Muscle layer of colon (tissue), 2 donors: ENCODE results near the gene PSMB7.

ENCODE experiments used
- H3K27ac ChIP-seq: one replicate; pipeline ENCODE4 v1.7.0; 2013; ENCODE audit warnings: low read depth, mild to moderate bottlenecking, low read length, moderate library complexity
- H3K27me3 ChIP-seq, 2 donors: one replicate each; pipeline ENCODE4 v1.7.0; 2013; ENCODE audit warnings: low read length in 2 of 2, mild to moderate bottlenecking in 2 of 2; ENCODE audit not compliant: insufficient read depth in 2 of 2, control insufficient read depth in 1 of 2
- H3K36me3 ChIP-seq: one replicate; pipeline ENCODE4 v1.7.0; 2013; ENCODE audit warnings: mild to moderate bottlenecking, low read length; ENCODE audit not compliant: insufficient read depth
- H3K4me1 ChIP-seq: one replicate; pipeline ENCODE4 v1.7.0; 2013; ENCODE audit warnings: mild to moderate bottlenecking, low read length; ENCODE audit not compliant: insufficient read depth
- H3K4me3 ChIP-seq, 2 donors: one replicate each; pipeline ENCODE4 v1.7.0; 2013; ENCODE audit warnings: low read length in 2 of 2, low read depth in 1 of 2, mild to moderate bottlenecking in 1 of 2, moderate library complexity in 1 of 2
- H3K9ac ChIP-seq: one replicate; pipeline ENCODE4 v1.7.0; 2013; ENCODE audit warnings: low read length
- H3K9me3 ChIP-seq: one replicate; pipeline ENCODE4 v1.7.0; 2013; ENCODE audit warnings: mild to moderate bottlenecking, low read length
- donor health status: abdominal sarcoma.
- donor health status: Adenocarcinoma of cecum.

The PSMB7 gene

DNA sequence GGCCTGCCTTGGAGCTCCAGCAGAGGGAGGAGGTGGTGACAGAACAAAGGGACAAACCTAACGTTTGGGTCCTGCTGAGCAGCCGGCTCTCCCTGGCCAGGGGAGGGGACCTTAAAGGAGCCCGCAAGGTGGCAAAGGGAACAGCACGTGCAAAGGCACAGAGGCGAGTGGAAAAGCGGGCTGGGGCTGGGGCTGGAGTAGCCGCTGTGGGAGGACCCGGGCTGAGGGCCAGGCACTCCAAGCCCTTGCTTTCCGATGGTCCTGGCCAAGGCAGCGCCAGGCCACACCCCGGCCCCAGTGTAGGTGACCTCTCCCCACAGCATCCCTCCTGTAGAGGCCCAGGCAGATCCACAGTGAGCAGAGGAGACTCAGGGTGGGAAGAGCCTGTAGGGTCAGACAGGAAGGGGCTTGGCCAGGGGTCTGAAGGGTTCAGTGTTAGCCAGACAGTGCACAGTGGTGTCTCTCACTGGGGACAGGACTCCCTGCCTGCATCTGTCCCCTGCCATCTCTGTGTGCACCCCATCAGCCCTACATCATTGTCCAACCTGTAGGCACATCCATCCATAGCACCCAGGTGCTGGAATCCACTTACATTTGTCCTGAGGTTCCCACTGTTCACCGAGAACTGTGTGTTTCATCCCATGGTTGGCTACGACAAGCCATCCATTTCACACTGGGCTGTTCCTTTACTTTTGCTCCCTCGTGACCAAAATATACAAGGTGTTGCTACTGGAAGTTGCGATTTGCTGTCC, 80.5 kb downstream of the PSMB7 start:
- no peaks in the 10 kb centered on the region for H3K27me3 ChIP-seq
- H3K4me1 ChIP-seq = no peaks in the 10 kb centered on the region
- no peak overlapping the region for H3K4me3 ChIP-seq
- H3K9me3 ChIP-seq = no peaks in the 10 kb centered on the region
- H3K27ac ChIP-seq = no peak overlapping the region
- no peak overlapping the region for H3K9ac ChIP-seq
- H3K36me3 ChIP-seq = peaks cover 26% of the 10 kb centered on the region

DNA sequence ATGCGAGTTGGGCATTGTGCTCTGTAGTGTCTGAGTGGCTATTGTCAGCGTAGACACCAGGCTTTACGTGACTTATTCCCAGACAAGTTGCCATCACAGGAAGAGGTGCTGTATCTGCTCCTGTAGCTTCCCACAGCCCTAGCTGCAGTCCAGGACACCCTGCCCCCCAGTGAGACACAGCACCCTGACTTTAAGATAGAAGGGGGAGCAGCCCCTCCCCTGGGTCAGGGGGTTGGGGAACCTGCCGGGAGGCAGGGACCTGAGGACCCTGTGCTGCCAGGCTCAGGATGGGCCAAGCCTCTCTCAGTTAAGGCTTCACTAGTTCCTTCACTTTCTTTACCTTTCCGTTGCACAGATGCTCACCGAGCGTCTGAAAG, 82.1 kb downstream of the PSMB7 start:
- peaks cover 29% of the 10 kb centered on the region for H3K36me3 ChIP-seq
- no peak overlapping the region for H3K4me3 ChIP-seq
- H3K27ac ChIP-seq = no peak overlapping the region
- H3K27me3 ChIP-seq = no peaks in the 10 kb centered on the region
- H3K4me1 ChIP-seq = no peaks in the 10 kb centered on the region
- H3K9ac ChIP-seq = no peak overlapping the region
- H3K9me3 ChIP-seq = no peaks in the 10 kb centered on the region

DNA sequence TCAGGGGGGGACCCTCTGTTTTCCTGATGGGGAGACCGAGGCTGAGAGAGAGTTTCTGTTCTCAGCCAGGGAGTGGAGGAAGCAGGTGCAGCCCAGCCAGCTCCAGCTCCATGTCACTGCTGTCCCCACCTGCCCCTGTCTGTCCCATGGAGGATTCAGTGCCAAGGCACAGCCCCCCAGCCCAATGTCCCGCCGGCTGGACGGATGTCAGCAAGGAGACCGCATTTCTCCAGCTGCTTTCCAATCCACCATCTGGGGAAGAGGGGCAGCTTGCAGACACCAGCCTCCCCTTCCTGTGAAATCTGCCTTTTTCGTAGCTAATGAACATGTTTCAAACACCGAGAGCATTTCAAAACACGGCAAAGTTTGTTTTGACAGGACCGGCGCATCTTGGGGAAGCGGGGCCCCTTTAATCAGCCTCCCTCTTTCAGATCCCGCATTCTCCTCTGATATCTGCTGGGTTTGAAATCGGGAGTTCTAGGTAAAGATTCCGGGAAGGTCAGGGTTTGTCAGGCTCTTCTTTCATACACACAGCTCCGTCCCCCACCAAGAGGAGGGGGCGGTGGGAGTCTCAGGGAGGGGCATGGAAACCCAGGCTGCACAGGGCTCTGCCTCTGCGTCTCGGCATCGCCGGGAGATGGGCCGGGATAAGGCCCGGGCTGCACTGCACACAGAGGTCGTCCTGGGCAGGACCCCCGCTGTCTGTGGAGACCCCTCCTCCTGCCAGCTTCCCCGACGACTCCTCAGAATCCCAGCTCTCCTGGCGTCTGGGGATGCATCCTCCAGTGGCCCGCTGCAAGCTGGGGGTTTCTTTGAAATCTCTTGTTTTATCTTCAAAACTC, 82.7 kb downstream of the PSMB7 start:
- Histone ChIP-seq H3K4me3 (no peak overlapping the region), H3K9ac (no peak overlapping the region), H3K27me3 (no peaks in the 10 kb centered on the region), H3K27ac (no peak overlapping the region), H3K36me3 (peaks cover 32% of the 10 kb centered on the region), H3K9me3 (no peaks in the 10 kb centered on the region), H3K4me1 (no peaks in the 10 kb centered on the region)

DNA sequence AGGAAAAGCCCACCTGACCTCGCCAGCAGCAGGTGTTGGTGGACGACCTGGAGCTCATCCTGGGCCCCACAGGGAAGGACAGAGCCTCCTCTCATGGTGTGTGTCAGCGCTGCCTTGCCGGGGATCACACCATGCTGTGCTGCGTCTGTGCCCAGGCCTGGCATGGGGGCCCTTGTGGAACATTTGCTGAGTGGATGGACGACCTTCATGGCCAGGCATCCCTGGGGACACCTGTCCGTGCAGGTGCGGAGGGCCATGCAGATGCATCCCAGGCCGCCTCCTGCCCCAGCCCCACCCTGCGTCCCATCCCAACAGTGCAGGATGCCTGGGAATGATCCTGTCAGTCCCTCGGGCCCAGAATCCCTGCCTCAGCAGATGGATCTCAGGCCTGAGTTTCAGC, 83.7 kb downstream of the PSMB7 start:
- peaks cover 35% of the 10 kb centered on the region for H3K36me3 ChIP-seq

DNA sequence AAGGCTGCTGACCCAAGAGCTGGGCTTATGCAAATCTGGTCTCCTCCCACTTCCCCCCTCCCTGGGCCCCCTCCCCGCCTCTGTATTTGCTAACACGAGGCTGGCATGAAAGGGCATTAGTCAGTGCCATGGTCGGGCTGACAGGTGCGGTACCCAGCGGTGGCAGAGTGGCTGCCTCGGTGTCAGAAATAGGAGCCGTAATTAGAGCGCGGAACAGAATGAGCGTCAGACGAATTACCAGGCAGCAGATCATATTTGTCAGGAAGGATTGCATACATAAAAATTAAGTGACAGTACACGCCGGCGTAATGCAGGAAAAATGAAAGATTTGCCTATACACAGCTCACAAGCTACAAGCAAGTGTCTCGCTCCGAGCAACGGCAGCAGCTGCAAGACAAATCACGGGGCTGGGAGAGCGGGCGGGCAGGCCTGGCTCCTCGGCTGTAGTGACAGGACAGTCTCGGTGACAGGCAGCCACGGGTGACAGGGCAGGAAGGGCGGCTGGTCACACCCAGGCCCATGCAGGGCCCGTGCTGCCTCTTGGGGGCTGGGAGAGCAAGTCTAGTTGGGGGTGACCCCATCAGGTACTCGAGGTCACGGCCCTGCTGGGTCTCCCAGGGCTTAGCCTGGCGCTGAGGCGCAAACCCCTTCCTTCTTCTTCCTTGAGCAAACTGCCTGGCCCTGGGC, 85.1 kb downstream of the PSMB7 start:
- no peak overlapping the region for H3K4me3 ChIP-seq
- no peaks in the 10 kb centered on the region for H3K4me1 ChIP-seq
- no peaks in the 10 kb centered on the region for H3K9me3 ChIP-seq
- H3K27me3 ChIP-seq = no peaks in the 10 kb centered on the region
- peaks cover 38% of the 10 kb centered on the region for H3K36me3 ChIP-seq
- no peak overlapping the region for H3K27ac ChIP-seq
- no peak overlapping the region for H3K9ac ChIP-seq

More for the DNA sequence above, 83.7 kb downstream of the PSMB7 start:
- Histone ChIP-seq H3K9ac (no peak overlapping the region), H3K9me3 (no peaks in the 10 kb centered on the region), H3K27ac (no peak overlapping the region), H3K27me3 (no peaks in the 10 kb centered on the region), H3K4me1 (no peaks in the 10 kb centered on the region), H3K4me3 (no peak overlapping the region)

DNA sequence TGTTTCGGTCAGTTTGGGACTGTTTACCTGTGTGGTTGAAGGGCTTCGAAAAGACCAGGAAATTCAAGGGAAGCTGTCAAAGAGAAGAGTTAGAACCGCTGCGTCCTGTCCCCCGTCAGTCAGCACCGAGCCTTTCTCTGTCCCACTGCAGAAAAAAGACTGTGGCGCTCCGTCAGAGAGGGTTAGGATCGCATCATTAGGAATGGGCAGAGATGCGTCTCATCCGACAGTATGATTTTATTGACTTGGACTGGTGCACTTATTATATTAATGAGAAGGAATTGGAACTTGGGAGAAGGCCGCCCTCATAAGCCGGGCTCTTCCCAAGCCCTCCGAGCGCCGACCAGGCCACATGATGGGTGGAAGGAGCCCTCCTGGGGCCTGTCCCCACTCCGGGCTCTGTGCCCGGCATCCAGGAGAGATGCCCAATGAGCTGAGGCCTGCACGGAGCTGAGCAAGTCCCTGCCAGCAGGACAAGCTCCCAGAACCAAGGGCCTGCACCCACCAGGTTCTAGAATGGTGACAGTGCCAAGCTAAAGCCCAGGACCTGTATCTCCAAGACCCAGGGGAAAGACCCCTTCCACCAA, 85.9 kb downstream of the PSMB7 start:
- no peaks in the 10 kb centered on the region for H3K4me1 ChIP-seq

DNA sequence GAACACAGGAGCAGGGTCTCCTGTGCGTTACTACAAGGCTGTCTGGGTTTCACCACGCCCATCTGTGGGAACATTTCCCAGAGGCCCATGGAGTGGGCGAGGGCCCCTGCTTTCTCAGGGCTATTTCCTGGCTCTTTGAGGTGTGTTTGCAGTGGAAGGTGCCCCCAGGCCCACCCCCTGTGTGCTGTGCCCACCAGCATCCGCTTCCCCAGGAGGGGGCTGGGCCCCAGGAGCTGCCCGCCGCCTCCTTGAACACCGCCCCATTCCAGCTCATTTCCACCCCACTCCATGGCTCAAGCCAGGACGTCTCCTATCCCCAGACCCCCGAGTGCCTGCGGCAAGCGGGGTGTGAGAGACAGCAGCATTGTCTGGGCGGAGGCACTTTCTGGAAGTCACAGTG, 87.0 kb downstream of the PSMB7 start:
- H3K4me1 ChIP-seq = no peaks in the 10 kb centered on the region
- no peak overlapping the region for H3K27ac ChIP-seq
- no peak overlapping the region for H3K9ac ChIP-seq
- H3K36me3 ChIP-seq = peaks cover 38% of the 10 kb centered on the region
- no peaks in the 10 kb centered on the region for H3K9me3 ChIP-seq
- H3K4me3 ChIP-seq = no peak overlapping the region
- H3K27me3 ChIP-seq = no peaks in the 10 kb centered on the region

More for the DNA sequence above, 85.9 kb downstream of the PSMB7 start:
- Histone ChIP-seq H3K4me3 (no peak overlapping the region), H3K9me3 (no peaks in the 10 kb centered on the region), H3K27ac (no peak overlapping the region), H3K36me3 (peaks cover 38% of the 10 kb centered on the region), H3K9ac (no peak overlapping the region), H3K27me3 (no peaks in the 10 kb centered on the region)

DNA sequence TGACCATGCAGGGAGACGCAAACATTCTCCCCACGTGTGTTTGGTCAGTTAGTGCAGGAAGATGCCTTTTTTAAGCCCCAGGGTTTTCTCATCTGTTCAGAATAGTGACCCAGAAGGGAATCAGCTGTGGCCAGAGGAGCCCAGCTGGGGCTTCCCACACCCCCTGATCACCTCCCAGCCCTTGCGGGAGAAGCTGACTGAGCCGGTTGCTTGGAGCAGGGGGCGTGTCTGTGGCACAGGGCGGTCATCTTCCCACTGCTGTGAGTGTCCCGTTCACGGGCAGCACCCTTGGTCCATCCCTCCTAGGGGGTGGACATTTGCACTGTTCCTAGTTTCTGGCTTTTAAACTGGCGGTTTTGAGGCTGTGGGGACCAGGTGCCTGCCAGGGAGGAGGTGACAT, 87.8 kb downstream of the PSMB7 start:
- peaks cover 36% of the 10 kb centered on the region for H3K36me3 ChIP-seq
- no peaks in the 10 kb centered on the region for H3K27me3 ChIP-seq
- H3K4me3 ChIP-seq = no peak overlapping the region
- H3K9ac ChIP-seq = no peak overlapping the region
- H3K27ac ChIP-seq = no peak overlapping the region
- H3K4me1 ChIP-seq = no peaks in the 10 kb centered on the region
- no peaks in the 10 kb centered on the region for H3K9me3 ChIP-seq

DNA sequence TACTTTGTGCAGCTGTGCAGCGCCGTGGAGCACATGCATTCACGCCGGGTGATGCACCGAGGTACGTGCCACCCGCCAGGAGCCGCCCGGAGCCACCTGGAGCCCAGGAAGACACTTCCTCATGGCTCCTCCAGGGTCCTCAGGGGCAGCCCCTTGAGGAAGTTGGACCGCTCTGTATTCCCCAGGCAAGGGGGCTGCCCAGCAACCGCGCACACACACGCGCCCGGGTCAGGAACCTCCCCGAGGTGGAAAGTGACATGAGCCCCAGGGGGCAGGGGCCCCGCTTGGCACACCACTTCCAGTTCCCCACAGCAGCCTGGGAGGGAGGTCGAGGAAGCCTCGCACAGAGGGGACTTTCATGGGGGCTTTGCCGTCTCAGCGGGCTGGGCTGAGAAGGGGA, 88.9 kb downstream of the PSMB7 start:
- H3K4me3 ChIP-seq = no peak overlapping the region
- no peak overlapping the region for H3K27ac ChIP-seq
- H3K36me3 ChIP-seq = peaks cover 45% of the 10 kb centered on the region
- H3K4me1 ChIP-seq = no peaks in the 10 kb centered on the region
- no peaks in the 10 kb centered on the region for H3K27me3 ChIP-seq
- H3K9me3 ChIP-seq = no peaks in the 10 kb centered on the region
- H3K9ac ChIP-seq = no peak overlapping the region

DNA sequence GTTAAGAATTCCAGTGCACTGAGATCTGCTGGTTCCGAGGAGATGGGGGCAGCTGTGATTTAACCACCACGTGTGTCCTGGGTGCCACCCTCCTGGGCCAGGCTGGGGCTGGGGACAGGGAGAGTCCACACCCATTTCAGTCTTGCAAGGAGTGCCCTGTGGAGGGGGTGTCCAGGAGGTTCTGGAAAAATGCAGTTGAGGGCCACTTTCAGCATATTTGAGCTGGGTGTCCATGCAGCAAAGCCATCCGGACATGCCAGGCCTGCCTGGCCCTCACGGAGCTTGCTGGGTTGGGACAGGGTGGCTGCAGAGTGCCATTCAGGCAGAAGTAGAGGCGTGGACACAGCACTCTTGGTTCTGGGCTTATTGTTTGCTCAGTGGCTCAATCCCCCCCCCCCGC, 89.4 kb downstream of the PSMB7 start:
- Histone ChIP-seq H3K4me3 (no peak overlapping the region), H3K27me3 (no peaks in the 10 kb centered on the region), H3K27ac (no peak overlapping the region), H3K4me1 (no peaks in the 10 kb centered on the region), H3K9ac (no peak overlapping the region), H3K36me3 (peaks cover 45% of the 10 kb centered on the region), H3K9me3 (no peaks in the 10 kb centered on the region)

DNA sequence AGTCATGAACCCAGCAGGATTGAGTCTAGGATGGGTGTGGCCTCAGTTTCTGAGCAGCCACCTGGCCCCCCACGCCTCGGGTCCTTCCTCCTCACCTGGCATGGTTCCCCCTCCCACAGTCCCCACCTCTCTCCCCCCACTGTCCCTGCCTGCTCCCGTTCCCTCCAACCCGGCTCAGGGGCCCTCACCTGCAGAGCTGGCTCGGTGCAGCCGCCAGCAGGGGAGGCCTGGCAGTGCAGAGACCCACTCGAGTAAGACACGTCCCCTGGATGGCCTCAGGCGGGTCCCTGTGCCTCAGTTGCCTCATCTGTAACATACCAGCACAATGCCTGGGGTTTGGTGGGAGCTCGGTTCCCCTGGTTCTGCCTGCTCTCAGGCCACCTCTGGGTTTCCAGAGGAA, 91.3 kb downstream of the PSMB7 start:
- Histone ChIP-seq H3K4me1 (peaks cover 8% of the 10 kb centered on the region), H3K36me3 (peaks cover 30% of the 10 kb centered on the region), H3K9me3 (no peaks in the 10 kb centered on the region), H3K4me3 (no peak overlapping the region), H3K9ac (no peak overlapping the region), H3K27me3 (no peaks in the 10 kb centered on the region), H3K27ac (no peak overlapping the region)
